T-helper 9 cell (primary cell): ENCODE measurements around the gene TSPAN16.
A peak's percentile ranks its signal among the peaks of the same experiment; 100 is the strongest.
"Not testable (repeated sequence)": the region's sequence is repeated elsewhere in the genome, so short reads cannot be mapped to it uniquely, and the experiment has no call there.

Source experiments
- DNase-seq: peaks from one replicate; pipeline ENCODE4 v3.0.0-alpha.2; 2020

The TSPAN16 gene

DNA sequence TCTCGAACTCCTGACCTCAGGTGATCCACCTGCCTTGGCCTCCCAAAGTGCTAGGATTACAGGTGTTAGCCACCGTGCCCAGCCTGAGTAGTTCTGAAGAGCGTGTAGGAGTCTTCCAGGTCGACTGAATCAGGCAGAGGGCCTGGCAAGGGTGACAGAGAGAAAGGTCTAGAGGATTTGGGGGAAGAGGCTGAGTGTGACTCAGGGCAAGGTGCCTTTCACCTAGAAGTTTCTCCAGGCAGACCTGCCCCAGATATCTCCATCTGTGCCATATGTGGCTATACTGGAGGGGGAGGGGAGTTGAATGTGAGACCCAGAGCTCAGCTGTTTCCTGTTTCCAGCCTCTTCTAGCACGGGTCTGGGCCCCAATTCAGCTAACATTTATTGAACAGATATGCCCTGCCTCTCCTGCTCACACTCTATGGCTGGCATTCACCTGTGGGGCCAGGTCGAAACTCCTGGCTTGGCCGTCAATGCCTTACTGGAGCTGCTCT, 51.6 kb downstream of the TSPAN16 start:
- no peak for DNase-seq

DNA sequence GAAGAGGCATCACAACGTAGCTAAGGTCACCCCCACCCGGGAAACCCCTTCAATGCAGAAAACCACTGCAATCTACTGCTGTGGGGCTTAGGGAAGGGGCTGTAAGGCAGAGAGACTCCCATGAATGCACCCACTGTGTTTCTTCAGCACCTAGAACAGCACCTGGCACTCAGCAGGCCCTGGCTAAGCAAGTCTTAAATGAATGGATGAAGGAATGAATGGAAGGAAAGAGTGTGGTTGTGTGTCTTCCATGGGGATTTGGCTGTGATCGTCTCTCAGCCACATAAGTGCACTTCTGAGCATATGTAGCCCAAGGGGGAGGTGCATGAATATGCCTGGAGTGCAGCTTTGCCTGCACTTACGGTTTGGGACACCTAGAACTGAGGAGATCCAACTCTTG, 53.2 kb downstream of the TSPAN16 start:
- no peak for DNase-seq

DNA sequence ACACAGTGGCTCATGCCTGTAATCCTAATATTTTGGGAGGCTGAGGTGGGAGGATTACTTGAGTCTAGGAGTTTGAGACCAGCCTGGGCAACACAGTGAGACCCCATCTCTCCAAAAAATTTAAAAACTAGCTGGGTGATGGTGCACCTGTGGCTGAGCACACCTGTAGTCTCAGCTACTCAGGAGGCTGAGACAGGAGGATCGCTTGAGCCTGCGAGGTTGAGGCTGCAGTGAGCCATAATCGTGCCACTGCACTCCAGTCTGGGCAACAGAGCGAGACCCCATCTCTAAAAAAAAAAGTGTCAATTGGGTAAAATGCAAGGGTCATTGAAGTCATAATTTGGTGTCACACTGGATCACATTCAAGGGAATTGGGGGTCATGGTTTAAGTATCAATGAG, 58.1 kb downstream of the TSPAN16 start:
- not testable (repeated sequence) for DNase-seq

DNA sequence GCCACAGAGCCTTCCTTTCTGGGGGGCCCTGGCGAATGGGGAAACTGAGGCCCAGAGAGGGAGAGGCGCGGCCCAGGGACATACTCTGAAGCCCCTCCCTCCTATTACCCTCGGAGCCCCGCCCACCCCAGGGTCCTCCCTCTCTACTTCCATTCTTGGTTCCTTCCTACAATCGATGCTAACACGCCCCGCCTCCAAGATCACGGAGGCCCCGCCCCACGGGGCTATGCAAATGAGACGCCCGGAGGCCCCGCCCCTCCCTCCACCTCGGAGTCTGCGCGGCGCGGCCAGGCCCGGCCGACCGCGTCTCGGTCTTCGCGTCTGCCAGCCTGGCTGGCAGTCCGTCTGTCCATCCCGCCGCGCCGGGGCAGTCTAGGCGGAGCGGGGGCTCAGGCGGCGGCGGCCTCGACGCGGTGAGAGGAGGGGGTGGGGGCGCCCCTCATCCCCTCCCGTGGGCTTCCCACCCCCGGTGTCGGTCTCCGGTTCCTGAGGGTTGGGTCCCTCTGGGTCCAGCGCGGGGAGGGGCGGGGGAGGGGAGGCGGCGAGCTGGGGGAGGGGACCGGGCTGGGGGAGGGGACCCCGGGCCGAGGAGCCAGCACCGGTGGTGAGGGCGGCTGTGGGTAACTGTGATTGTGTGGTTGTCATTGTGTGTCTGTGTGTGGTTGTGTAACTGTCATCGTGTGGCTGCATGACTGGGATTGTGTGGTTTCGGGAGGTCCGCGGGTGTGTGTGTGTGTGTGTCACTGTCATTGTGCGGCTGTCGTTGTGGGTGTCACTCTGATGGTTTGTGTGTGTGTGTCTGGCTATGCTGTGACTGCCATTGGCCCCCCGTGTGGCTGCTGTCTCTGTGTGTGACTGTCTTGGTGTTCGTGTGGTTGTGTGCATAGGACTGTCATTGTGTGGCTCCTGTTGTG, 59.5 kb downstream of the TSPAN16 start, which contains the start of gene PLPPR2:
PLPPR2 (plus strand) TSS at position 273 of the 914 bp plus-strand sequence. CDS start 2,242 bp downstream, outside the sequence.
- peak; percentile 77 for DNase-seq

DNA sequence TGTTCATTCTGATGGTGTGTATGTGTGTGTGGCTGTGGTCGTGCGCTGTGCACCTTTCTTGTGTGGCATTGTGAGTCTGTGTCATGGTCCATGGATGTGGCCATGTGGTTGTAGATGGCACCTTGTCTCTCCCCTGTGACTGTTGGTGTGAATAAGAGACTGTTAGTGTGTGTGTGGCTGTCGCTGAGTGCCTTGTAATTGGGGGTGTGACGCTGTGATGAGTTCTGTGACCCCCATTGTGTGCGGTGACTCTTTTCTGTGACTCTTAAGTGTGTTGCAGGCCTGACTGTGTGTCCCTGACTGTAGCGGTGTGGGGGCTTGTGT, 60.1 kb downstream of the TSPAN16 start:
- DNase-seq: no peak

DNA sequence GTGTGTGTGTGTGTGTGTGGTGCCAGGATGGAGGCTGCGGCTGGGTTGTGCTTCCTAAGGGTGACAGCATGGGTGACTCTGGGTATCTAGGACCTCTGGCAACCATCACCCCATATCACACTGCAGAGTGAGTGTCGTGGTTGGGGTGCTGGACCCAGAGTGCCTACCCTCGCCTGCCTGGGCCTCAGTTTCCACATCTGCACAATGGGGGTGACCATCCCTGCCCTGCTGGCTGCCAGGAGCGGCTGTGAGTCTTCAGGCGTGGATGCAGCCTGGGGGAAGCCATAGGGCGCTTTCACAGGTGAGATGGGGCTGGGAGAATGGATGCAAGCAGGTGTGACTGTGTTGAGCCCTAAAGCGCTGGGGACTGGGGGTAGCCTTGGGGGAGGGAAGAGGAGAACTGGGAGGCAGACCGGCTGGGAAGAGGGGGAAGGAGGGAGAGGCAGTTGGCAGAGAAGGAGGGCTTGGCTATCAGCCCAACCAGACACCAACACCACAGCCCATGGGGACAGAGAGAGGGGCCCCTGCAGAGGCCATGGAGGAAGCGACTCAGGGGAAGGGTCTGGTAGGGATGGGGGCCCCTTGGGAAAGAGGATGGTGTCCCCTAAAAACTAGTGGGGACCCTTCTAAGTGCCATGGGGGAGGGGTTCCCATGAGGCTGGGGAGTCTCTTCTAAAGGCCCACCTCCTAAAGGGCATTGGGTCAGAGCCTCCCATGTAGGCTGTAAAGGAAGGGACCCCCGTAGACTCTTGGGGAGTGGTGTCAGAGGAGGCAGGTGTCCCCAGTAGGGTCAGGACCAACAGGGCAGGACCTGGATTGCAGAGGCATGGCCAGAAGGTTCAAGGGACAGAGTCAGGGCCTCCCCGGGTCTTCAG, 61.0 kb downstream of the TSPAN16 start:
- DNase-seq: no peak

DNA sequence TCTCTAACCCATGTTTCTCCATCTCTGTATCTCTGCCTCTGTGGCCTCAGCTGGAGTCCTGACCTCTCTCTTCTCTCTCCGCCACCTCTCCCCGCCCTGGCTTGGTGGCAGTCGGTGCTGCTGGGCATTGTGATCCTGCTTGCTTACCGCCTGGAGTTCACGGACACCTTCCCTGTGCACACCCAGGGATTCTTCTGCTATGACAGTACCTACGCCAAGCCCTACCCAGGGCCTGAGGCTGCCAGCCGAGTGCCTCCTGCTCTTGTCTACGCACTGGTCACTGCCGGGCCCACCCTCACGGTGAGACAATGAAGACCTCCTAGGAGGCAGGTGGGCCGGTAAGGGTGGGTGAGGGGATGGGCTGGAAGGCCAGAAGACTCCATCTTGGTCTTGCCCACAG, 63.5 kb downstream of the TSPAN16 start:
- no peak for DNase-seq

DNA sequence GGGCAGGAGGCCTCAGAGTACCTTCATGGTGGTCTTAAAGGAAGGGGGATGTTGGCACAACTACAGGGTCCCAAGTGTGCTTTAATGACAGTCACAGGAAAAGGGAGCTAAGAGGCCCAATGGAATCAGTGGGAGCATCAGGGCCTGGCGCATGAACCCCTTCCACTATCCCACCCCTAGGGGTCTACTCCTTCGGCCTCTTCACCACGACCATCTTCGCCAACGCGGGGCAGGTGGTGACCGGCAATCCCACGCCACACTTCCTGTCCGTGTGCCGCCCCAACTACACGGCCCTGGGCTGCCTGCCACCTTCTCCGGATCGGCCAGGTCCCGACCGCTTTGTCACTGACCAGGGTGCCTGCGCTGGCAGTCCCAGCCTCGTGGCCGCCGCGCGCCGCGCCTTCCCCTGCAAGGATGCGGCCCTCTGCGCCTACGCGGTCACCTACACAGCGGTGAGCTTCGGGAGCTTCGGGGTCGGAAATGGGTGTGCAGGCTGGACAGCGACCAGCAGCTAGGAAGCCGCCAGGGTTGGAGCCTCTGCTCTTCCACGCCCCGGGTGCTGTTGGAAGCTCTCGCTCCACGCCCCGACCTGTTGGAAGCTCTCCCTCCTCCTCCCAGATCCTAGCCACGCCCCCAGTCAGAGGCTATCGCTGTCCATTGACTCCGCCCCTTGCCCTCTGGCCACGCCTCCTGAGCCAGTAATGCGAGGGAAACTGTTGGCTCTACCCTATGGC, 65.2 kb downstream of the TSPAN16 start:
- DNase-seq: no peak

DNA sequence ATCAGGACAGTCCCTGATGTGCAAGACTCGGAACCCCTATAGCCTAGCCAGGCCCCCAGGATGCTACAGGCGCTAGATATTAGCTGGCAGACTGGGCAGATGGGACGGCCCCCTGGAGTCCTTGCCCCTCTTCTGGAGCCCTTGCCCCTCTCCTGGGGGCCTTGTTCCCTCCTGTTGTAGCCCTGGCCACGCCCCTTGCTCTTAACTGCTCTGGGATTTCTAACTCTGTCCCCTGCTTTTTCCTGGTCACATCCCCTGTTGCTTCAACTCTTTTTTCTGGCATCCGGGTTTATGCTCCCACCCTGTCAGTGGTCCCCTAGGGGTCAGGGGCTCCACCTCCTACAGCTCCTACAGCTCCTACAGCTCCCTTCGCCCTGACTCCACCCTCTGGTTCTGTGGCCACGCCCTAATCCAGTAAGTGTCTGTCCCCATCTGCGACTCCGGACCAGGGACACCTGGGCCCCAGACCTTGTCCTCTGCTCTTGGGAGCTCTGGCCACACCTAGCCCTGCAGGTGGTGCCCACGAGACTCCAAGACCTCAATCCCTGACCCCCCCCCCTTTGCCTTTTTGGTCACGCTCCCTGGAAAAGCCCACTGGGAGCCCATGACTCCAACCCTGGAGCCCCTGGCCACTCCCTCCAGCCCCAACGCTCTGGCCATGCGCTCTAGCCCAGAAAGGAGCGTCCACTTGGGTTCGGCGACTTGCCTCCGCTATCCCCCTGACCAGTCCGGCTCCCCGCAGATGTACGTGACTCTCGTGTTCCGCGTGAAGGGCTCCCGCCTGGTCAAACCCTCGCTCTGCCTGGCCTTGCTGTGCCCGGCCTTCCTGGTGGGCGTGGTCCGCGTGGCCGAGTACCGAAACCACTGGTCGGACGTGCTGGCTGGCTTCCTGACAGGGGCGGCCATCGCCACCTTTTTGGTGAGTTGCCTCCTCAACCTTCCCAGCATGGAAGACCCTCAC, 66.1 kb downstream of the TSPAN16 start:
- DNase-seq: no peak

DNA sequence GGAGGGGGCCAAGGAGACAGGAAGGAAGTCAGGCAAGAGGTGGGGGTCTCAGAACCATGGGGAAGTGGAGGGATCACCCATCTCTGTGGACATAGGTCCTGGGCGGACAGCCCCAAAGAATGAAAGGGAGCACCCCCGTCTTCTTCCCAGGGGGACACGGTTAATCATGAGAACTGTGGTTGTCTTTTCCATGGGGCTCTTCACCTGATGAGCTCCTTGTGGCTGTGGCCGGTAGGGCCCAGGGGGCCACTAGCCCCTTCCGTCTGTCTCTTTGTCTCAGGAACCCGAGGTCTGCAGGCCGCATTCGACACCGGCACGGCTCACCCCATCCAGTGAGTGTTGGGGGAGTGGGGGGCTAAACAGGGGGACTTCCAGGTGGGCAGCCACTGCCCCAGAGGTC, 67.9 kb downstream of the TSPAN16 start:
- no peak for DNase-seq

DNA sequence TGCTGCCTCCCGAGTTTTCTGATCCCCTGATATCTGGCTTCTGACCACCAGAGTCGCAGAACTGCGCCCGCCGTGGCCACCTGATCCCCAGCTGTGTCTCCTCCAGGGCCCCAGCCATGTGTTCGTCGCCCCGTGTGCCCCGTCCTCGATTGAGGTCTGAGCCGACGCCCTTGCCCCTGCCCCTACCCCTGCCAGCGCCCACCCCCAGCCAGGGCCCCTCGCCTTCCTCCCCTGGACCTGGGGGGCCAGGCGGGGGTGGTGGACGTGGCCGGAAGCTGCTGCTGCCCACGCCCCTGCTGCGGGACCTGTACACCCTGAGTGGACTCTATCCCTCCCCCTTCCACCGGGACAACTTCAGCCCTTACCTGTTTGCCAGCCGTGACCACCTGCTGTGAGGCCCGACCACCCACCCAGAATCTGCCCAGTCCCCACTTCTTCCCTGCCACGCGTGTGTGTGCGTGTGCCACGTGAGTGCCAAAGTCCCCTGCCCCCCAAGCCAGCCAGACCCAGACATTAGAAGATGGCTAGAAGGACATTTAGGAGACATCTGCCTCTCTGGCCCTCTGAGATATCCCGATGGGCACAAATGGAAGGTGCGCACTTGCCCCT, 68.4 kb downstream of the TSPAN16 start:
- no peak for DNase-seq

DNA sequence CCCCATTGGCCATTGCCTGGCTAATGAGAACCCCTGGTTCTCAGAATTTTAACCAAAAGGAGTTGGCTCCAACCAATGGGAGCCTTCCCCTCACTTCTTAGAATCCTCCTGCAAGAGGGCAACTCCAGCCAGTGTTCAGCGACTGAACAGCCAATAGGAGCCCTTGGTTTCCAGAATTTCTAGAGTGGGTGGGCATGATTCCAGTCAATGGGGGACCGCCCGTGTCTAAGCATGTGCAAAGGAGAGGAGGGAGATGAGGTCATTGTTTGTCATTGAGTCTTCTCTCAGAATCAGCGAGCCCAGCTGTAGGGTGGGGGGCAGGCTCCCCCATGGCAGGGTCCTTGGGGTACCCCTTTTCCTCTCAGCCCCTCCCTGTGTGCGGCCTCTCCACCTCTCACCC, 69.0 kb downstream of the TSPAN16 start:
- DNase-seq: no peak
